OCI-LY1 (cell line): ENCODE data around the gene PDE5A.

ENCODE experiments used
- EZH2 ChIP-seq: fragments of 200-600 bp; sonication (generic), shearing (Covaris generic); IDR thresholded peaks from 2 replicates; pipeline ENCODE4 v1.8.0; 2017; ENCODE audit warnings: borderline replicate concordance, mixed run types, mild to moderate bottlenecking, antibody characterized with exemption, low read length, moderate library complexity, mixed read lengths
- TF ChIP-seq, protein P1 (sequence below): fragments of 200-600 bp; sonication (generic), shearing (Covaris generic); IDR thresholded peaks from 2 replicates; pipeline ENCODE4 v1.5.1; 2017; ENCODE audit warnings: mild to moderate bottlenecking, antibody characterized with exemption, low read length, moderate library complexity, mixed read lengths

GRCh38 chr4:119521268-119521667 is 107.3 kb downstream of the PDE5A start:
- TF ChIP-seq, protein P1, sequence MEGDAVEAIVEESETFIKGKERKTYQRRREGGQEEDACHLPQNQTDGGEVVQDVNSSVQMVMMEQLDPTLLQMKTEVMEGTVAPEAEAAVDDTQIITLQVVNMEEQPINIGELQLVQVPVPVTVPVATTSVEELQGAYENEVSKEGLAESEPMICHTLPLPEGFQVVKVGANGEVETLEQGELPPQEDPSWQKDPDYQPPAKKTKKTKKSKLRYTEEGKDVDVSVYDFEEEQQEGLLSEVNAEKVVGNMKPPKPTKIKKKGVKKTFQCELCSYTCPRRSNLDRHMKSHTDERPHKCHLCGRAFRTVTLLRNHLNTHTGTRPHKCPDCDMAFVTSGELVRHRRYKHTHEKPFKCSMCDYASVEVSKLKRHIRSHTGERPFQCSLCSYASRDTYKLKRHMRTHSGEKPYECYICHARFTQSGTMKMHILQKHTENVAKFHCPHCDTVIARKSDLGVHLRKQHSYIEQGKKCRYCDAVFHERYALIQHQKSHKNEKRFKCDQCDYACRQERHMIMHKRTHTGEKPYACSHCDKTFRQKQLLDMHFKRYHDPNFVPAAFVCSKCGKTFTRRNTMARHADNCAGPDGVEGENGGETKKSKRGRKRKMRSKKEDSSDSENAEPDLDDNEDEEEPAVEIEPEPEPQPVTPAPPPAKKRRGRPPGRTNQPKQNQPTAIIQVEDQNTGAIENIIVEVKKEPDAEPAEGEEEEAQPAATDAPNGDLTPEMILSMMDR, result no peak
- TF ChIP-seq EZH2, result no peak
